ENCODE data around the gene OTOG.

The OTOG gene

GRCh38 chr11:17542249-17542648 lies 4.8 kb upstream of the OTOG start:
- CTCF ChIA-PET, result interaction anchor here (1.5 to 3.2 kb wide), 2 partner anchors 12 to 14 kb away, joined by 3 to 19 read pairs; no protein-coding TSS in a partner anchor
- Histone ChIP-seq H3K9me3 (ENCODE audit: control insufficient read depth, insufficient read depth, low read depth, low read length) (no peaks in the 10 kb centered on the region), H3K4me3 (ENCODE audit: low read depth, low read length) (no peak overlapping the region), H3K4me1 (ENCODE audit: control insufficient read depth, insufficient read depth, low read length) (no peaks in the 10 kb centered on the region), H3K36me3 (ENCODE audit: control insufficient read depth in 2 of 2, insufficient read depth in 1 of 2, low read length in 2 of 2) (no peaks in the 10 kb centered on the region), H3K27ac (ENCODE audit: extremely low read depth, low read depth, low read length) (no peak overlapping the region)
- no peak for TF ChIP-seq PRDM1 (tag by site-specific recombination; IDR thresholded peaks at IDR 0.05)
- POLR2A ChIA-PET, result no interaction called here

- ChIA-PET CTCF (interaction anchor here (0.7 to 3.2 kb wide), 3 partner anchors 11 to 22 kb away, joined by 3 to 19 read pairs (median 3); no protein-coding TSS in a partner anchor), POLR2A (interaction anchor here (0.5 kb wide), 1 partner anchor 187 kb away, joined by 5 read pairs; no protein-coding TSS in a partner anchor)
- TF ChIP-seq ZNF449 (tag by site-specific recombination; IDR thresholded peaks at IDR 0.05), result no peak
- TF ChIP-seq ZBTB26 (tag by site-specific recombination; optimal IDR thresholded peaks at IDR 0.05), result no peak
- Histone ChIP-seq H3K36me3 (ENCODE audit: control insufficient read depth in 2 of 2, insufficient read depth in 1 of 2, low read length in 2 of 2) (no peaks in the 10 kb centered on the region), H3K9me3 (ENCODE audit: control insufficient read depth, insufficient read depth, low read depth, low read length) (no peaks in the 10 kb centered on the region), H3K4me1 (ENCODE audit: control insufficient read depth, insufficient read depth, low read length) (no peaks in the 10 kb centered on the region), H3K27ac (ENCODE audit: extremely low read depth, low read depth, low read length) (no peak overlapping the region), H3K4me3 (ENCODE audit: low read depth, low read length) (no peak overlapping the region)
Observed at GRCh38 chr11:17543041-17543440, 4.0 kb upstream of the OTOG start.

GRCh38 chr11:17543574-17544180 lies 3.4 kb upstream of the OTOG start:
- Histone ChIP-seq H3K36me3 (ENCODE audit: control insufficient read depth in 2 of 2, insufficient read depth in 1 of 2, low read length in 2 of 2) (no peaks in the 10 kb centered on the region), H3K4me1 (ENCODE audit: control insufficient read depth, insufficient read depth, low read length) (no peaks in the 10 kb centered on the region), H3K4me3 (ENCODE audit: low read depth, low read length) (no peak overlapping the region), H3K27ac (ENCODE audit: extremely low read depth, low read depth, low read length) (no peak overlapping the region), H3K9me3 (ENCODE audit: control insufficient read depth, insufficient read depth, low read depth, low read length) (no peaks in the 10 kb centered on the region)
- ChIA-PET POLR2A (interaction anchor here (0.5 kb wide), 1 partner anchor 188 kb away, joined by 5 read pairs; no protein-coding TSS in a partner anchor), CTCF (interaction anchor here (0.6 to 3.2 kb wide), 3 partner anchors 11 to 58 kb away, joined by 3 to 19 read pairs (median 5); no protein-coding TSS in a partner anchor)
- TF ChIP-seq ZNF248 (tag by site-specific recombination; IDR thresholded peaks at IDR 0.05), result no peak
- TF ChIP-seq ZNF311 (tag by site-specific recombination; IDR thresholded peaks at IDR 0.05; ENCODE audit: borderline replicate concordance), result no peak
- no peak for TF ChIP-seq KLF9 (tag by site-specific recombination; IDR thresholded peaks at IDR 0.05; ENCODE audit: low read depth)
- TF ChIP-seq HOXD13 (CRISPR knock-in tag; IDR thresholded peaks at IDR 0.05; ENCODE audit: borderline replicate concordance), result no peak
- TF ChIP-seq ZNF175 (tag by site-specific recombination; IDR thresholded peaks at IDR 0.05), result no peak
- no peak for TF ChIP-seq ZNF707 (tag by site-specific recombination; IDR thresholded peaks at IDR 0.05)
- no peak for TF ChIP-seq ZNF626 (tag by site-specific recombination; IDR thresholded peaks at IDR 0.05)
- TF ChIP-seq ZIC2 (tag by site-specific recombination; IDR thresholded peaks at IDR 0.05), result no peak

- Histone ChIP-seq H3K9me3 (ENCODE audit: control insufficient read depth, insufficient read depth, low read depth, low read length) (no peaks in the 10 kb centered on the region), H3K4me1 (ENCODE audit: control insufficient read depth, insufficient read depth, low read length) (no peaks in the 10 kb centered on the region), H3K4me3 (ENCODE audit: low read depth, low read length) (no peak within 1 kb of the TSS), H3K36me3 (ENCODE audit: control insufficient read depth in 2 of 2, insufficient read depth in 1 of 2, low read length in 2 of 2) (no peaks in the 10 kb centered on the region), H3K27ac (ENCODE audit: extremely low read depth, low read depth, low read length) (no peak within 1 kb of the TSS)
- CTCF ChIA-PET, result interaction anchor here (0.6 to 3.2 kb wide), 2 partner anchors 16 to 57 kb away, joined by 5 to 19 read pairs; no protein-coding TSS in a partner anchor
- POLR2A ChIA-PET, result interaction anchor here (0.6 kb wide), 1 partner anchor 159 kb away, joined by 5 read pairs; no protein-coding TSS in a partner anchor
- TF ChIP-seq AEBP2 (tag by site-specific recombination; IDR thresholded peaks at IDR 0.05; ENCODE audit: borderline replicate concordance) (no peak), ZNF501 (tag by site-specific recombination; IDR thresholded peaks at IDR 0.05) (no peak), ZNF404 (tag by site-specific recombination; IDR thresholded peaks at IDR 0.05) (no peak), HOXD13 (CRISPR knock-in tag; IDR thresholded peaks at IDR 0.05; ENCODE audit: borderline replicate concordance) (no peak), ZBTB44 (tag by site-specific recombination; IDR thresholded peaks at IDR 0.05) (no peak), ZNF571 (tag by site-specific recombination; IDR thresholded peaks at IDR 0.05) (no peak), TSHZ1 (tag by site-specific recombination; IDR thresholded peaks at IDR 0.05; ENCODE audit: borderline replicate concordance) (no peak)
Observed at GRCh38 chr11:17544181-17544622, 2.9 kb upstream of the OTOG start, which contains the start of gene USH1C. Gene USH1C (minus strand): TSS chr11:17544416. CDS start chr11:17544307, 109 bp downstream.

Data from HEK293 (cell line).